Stomach (tissue), 4 donors: ENCODE data around the gene PNMA8A.

Experiments
- CTCF ChIP-seq, 7 experiments: fragments of 450-650 bp in 4 of 7; fragments of 200-600 bp in 3 of 7; sonication (generic) in 3 of 7; IDR thresholded peaks; one replicate each; pipeline ENCODE4 v1.5.1; 2016 to 2019; ENCODE audit warnings: antibody characterized with exemption in 7 of 7, control low read depth in 2 of 7, mild to moderate bottlenecking in 1 of 7
- EP300 ChIP-seq: sonication (generic); formaldehyde crosslinking; IDR thresholded peaks from one replicate; pipeline ENCODE4 v1.6.1; 2017; ENCODE audit warnings: antibody characterized with exemption
- POLR2A ChIP-seq, 4 donors: fragments of 450-650 bp; IDR thresholded peaks; one replicate each; pipeline ENCODE4 v1.6.1; 2016; ENCODE audit warnings: antibody characterized with exemption in 4 of 4, control low read depth in 2 of 4, mild to moderate bottlenecking in 1 of 4, moderate library complexity in 1 of 4
- POLR2AphosphoS5 ChIP-seq, 3 donors: sonication (generic); formaldehyde crosslinking; IDR thresholded peaks; one replicate each; pipeline ENCODE4 v1.6.1; 2016; ENCODE audit warnings: antibody characterized with exemption in 3 of 3

DNA sequence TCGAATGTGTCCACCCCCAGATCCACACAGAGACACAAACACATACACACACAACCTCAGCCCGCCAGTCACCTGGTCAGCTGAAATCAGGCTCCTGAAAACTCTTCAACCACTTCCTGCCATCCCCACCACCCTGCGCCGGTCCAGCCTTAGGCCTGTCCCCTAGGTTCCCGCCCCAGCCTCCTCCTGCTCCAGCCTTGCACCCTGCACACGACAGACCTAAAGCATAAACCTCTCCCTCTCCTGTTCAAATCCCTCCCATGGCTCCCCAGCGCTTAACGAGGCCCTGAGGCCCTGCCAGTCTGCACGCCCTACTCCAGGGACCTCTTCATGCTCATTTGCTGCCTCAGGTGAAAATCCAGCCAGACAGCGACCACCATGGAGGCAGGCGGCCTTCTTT is 17.2 kb upstream of the PNMA8A start:
- TF ChIP-seq CTCF (IDR thresholded peaks at IDR 0.05) (no peak), EP300 (no peak), POLR2AphosphoS5 (IDR thresholded peaks at IDR 0.05) (no peak), POLR2A (IDR thresholded peaks at IDR 0.05) (no peak)
